DND-41 (cell line): ENCODE results near the gene TNFAIP8.
"Not testable (repeated sequence)": the region's sequence is repeated elsewhere in the genome, so short reads cannot be mapped to it uniquely, and the experiment has no call there.

Source experiments
- ATAC-seq: fragments of 200-7000 bp; cut with Tn5 transposase; 3 replicates; pipeline ENCODE4 v1.9.1; 2021; ENCODE audit warnings: low read depth; ENCODE audit not compliant: insufficient read depth
- DNase-seq: peaks from one replicate; pipeline ENCODE4 v3.0.0-alpha.2; 2020
- H2AFZ ChIP-seq: 2 replicates; pipeline ENCODE4 v1.6.0; 2012; ENCODE audit warnings: low read depth, low read length
- H3K27ac ChIP-seq: 2 replicates; pipeline ENCODE4 v1.5.1; 2012; ENCODE audit warnings: low read length, inconsistent platforms
- H3K27me3 ChIP-seq: fragments of 200-600 bp; sonication (generic); 2 replicates; pipeline ENCODE4 v1.6.0; 2012; ENCODE audit warnings: low read length, mild to moderate bottlenecking, inconsistent platforms; ENCODE audit not compliant: insufficient read depth, poor library complexity
- H3K36me3 ChIP-seq: 2 replicates; pipeline ENCODE4 v1.5.1; 2012; ENCODE audit warnings: low read length, inconsistent platforms; ENCODE audit not compliant: insufficient read depth
- H3K4me1 ChIP-seq: 2 replicates; pipeline ENCODE4 v1.5.1; 2012; ENCODE audit warnings: mild to moderate bottlenecking, low read length; ENCODE audit not compliant: insufficient read depth
- H3K4me2 ChIP-seq: 2 replicates; pipeline ENCODE4 v1.6.0; 2012; ENCODE audit warnings: mild to moderate bottlenecking, moderate library complexity, low read length, inconsistent platforms; ENCODE audit not compliant: insufficient read depth
- H3K4me3 ChIP-seq, 2 experiments: fragments of 200-600 bp in 1 of 2; shearing (Covaris generic) in 1 of 2; 2 replicates each; pipeline ENCODE4 v1.5.1; 2012 to 2016; ENCODE audit warnings: inconsistent platforms in 2 of 2, low read length in 2 of 2, mild to moderate bottlenecking in 2 of 2, low read depth in 1 of 2, moderate library complexity in 1 of 2
- H3K79me2 ChIP-seq: 2 replicates; pipeline ENCODE4 v1.6.0; 2012; ENCODE audit warnings: low read length, inconsistent platforms; ENCODE audit not compliant: insufficient read depth
- H3K9ac ChIP-seq: 2 replicates; pipeline ENCODE4 v1.6.0; 2012; ENCODE audit warnings: low read depth, mild to moderate bottlenecking, inconsistent platforms, low read length, moderate library complexity
- H3K9me3 ChIP-seq: 2 replicates; pipeline ENCODE4 v1.5.1; 2012; ENCODE audit warnings: low read length, moderate library complexity, mild to moderate bottlenecking, inconsistent platforms; ENCODE audit not compliant: insufficient read depth, severe bottlenecking
- H4K20me1 ChIP-seq: 2 replicates; pipeline ENCODE4 v1.6.0; 2012; ENCODE audit warnings: low read length; ENCODE audit not compliant: insufficient read depth
- CTCF ChIP-seq: IDR thresholded peaks from 2 replicates; pipeline ENCODE4 v1.5.1; 2012; ENCODE audit warnings: borderline replicate concordance, low read length, moderate library complexity, mild to moderate bottlenecking; ENCODE audit not compliant: poor library complexity, severe bottlenecking; ENCODE audit errors: extremely low read depth
- EZH2 ChIP-seq: IDR thresholded peaks from 3 replicates; pipeline ENCODE4 v1.6.1; 2012; ENCODE audit warnings: borderline replicate concordance, low read depth, mild to moderate bottlenecking, moderate library complexity, low read length, inconsistent platforms; ENCODE audit not compliant: severe bottlenecking

The TNFAIP8 gene

GRCh38 chr5:119410448-119411159 lies 54.8 kb downstream of the TNFAIP8 start:
- Histone ChIP-seq H3K9ac (no peak overlapping the region), H3K79me2 (no peaks in the 10 kb centered on the region), H3K27ac (no peak overlapping the region), H3K4me3 (no peak overlapping the region), H4K20me1 (no peaks in the 10 kb centered on the region), H3K27me3 (no peaks in the 10 kb centered on the region), H2AFZ (no peak overlapping the region), H3K36me3 (no peaks in the 10 kb centered on the region), H3K4me1 (peaks cover 8% of the 10 kb centered on the region), H3K9me3 (no peaks in the 10 kb centered on the region), H3K4me2 (no peak overlapping the region)
- DNase-seq (no peak), ATAC-seq (no peak)
- TF ChIP-seq CTCF (no peak), EZH2 (no peak)

GRCh38 chr5:119411361-119412278 lies 55.8 kb downstream of the TNFAIP8 start:
- H4K20me1 ChIP-seq = no peaks in the 10 kb centered on the region
- TF ChIP-seq CTCF (peak; percentile 98), EZH2 (no peak)
- H3K27me3 ChIP-seq = no peaks in the 10 kb centered on the region
- H3K79me2 ChIP-seq = no peaks in the 10 kb centered on the region
- peak overlapping the region; percentile 32 for H3K9ac ChIP-seq
- ATAC-seq (peak; percentile 97), DNase-seq (peak; percentile 75)
- peak overlapping the region; percentile 67 for H2AFZ ChIP-seq
- H3K27ac ChIP-seq = peak overlapping the region; percentile 51
- peak overlapping the region in 1 of 2 experiments; percentile 44; a peak in 2 of 4 replicates for H3K4me3 ChIP-seq
- H3K36me3 ChIP-seq = no peaks in the 10 kb centered on the region
- H3K9me3 ChIP-seq = no peaks in the 10 kb centered on the region
- H3K4me1 ChIP-seq = peaks cover 8% of the 10 kb centered on the region
- H3K4me2 ChIP-seq = peak overlapping the region; percentile 51

- Histone ChIP-seq H3K27ac (no peak overlapping the region), H2AFZ (no peak overlapping the region; the same call in 1 of the 2 replicates)
Observed at GRCh38 chr5:119412279-119413227, 56.7 kb downstream of the TNFAIP8 start.

GRCh38 chr5:119414124-119414734 lies 58.4 kb downstream of the TNFAIP8 start:
- not testable (repeated sequence) for H3K9ac ChIP-seq, H2AFZ ChIP-seq, H3K36me3 ChIP-seq, DNase-seq, ATAC-seq, H3K9me3 ChIP-seq, H3K4me3 ChIP-seq, H4K20me1 ChIP-seq, H3K27ac ChIP-seq, H3K79me2 ChIP-seq, H3K4me2 ChIP-seq, H3K27me3 ChIP-seq
- H3K4me1 ChIP-seq = peaks cover 25% of the 10 kb centered on the region

More at GRCh38 chr5:119412279-119413227, 56.7 kb downstream of the TNFAIP8 start:
- H3K9me3 ChIP-seq = no peaks in the 10 kb centered on the region
- no peaks in the 10 kb centered on the region for H3K79me2 ChIP-seq
- ATAC-seq (no peak), DNase-seq (no peak)
- no peaks in the 10 kb centered on the region for H4K20me1 ChIP-seq
- no peak overlapping the region for H3K4me3 ChIP-seq
- no peaks in the 10 kb centered on the region for H3K36me3 ChIP-seq
- no peak for TF ChIP-seq EZH2
- no peak for TF ChIP-seq CTCF
- no peaks in the 10 kb centered on the region for H3K27me3 ChIP-seq
- peaks cover 10% of the 10 kb centered on the region for H3K4me1 ChIP-seq
- H3K9ac ChIP-seq = peak overlapping the region; percentile 32; the same call in 1 of the 2 replicates
- H3K4me2 ChIP-seq = peak overlapping the region; percentile 51
